Testis (tissue), 2 donors: ENCODE measurements around the gene ARHGAP26.

ENCODE experiments used
- POLR2A ChIP-seq: fragments of 450-650 bp; IDR thresholded peaks from one replicate; pipeline ENCODE4 v1.6.1; 2017; ENCODE audit warnings: antibody characterized with exemption, mild to moderate bottlenecking, moderate library complexity
- TF ChIP-seq, protein P1 (sequence below), 3 experiments: fragments of 450-650 bp in 2 of 3; fragments of 200-600 bp in 1 of 3; sonication (generic) in 1 of 3; IDR thresholded peaks; one replicate each; pipeline ENCODE4 v1.5.1; 2016 to 2019; ENCODE audit warnings: antibody characterized with exemption in 3 of 3, mild to moderate bottlenecking in 2 of 3, moderate library complexity in 1 of 3

DNA sequence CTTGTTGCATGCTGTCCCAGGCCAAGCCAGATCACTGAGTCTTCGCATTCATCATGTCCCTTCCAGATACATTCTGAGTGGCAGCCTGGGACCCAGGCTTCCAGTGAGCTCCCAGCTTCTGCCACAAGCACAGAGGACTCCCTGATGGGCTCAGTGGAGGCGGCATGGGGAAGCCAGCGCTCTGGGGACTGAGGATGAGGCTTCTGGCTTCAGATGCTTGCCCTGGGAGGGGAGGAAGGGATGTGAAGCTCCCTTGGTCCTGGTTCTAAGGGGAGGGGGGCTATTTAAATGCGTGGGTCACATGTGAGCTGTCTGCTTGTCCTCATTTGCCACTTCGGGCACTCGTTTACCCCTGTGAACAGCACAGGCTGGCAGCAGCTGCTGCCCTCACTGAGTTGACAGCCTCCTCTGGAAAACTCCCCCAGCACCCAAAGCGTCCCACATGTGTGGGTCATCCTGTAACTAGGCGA lies 459.3 kb downstream of the ARHGAP26 start:
- TF ChIP-seq, protein P1, sequence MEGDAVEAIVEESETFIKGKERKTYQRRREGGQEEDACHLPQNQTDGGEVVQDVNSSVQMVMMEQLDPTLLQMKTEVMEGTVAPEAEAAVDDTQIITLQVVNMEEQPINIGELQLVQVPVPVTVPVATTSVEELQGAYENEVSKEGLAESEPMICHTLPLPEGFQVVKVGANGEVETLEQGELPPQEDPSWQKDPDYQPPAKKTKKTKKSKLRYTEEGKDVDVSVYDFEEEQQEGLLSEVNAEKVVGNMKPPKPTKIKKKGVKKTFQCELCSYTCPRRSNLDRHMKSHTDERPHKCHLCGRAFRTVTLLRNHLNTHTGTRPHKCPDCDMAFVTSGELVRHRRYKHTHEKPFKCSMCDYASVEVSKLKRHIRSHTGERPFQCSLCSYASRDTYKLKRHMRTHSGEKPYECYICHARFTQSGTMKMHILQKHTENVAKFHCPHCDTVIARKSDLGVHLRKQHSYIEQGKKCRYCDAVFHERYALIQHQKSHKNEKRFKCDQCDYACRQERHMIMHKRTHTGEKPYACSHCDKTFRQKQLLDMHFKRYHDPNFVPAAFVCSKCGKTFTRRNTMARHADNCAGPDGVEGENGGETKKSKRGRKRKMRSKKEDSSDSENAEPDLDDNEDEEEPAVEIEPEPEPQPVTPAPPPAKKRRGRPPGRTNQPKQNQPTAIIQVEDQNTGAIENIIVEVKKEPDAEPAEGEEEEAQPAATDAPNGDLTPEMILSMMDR (IDR thresholded peaks at IDR 0.05): no peak
- no peak for TF ChIP-seq POLR2A
